Measurements from ENCODE around the gene ARHGAP5.

ARHGAP5 gene

GRCh38 chr14:32076278-32077080 lies 625 bp upstream of the ARHGAP5 start:
- peak; percentile 100 for DNase-seq (ENCODE audit: low read depth, low spot score)

- DNase-seq (ENCODE audit: low read depth, low spot score): peak; percentile 20
These were observed 1.1 kb downstream of the ARHGAP5 start for GRCh38 chr14:32078023-32078857.

DNA sequence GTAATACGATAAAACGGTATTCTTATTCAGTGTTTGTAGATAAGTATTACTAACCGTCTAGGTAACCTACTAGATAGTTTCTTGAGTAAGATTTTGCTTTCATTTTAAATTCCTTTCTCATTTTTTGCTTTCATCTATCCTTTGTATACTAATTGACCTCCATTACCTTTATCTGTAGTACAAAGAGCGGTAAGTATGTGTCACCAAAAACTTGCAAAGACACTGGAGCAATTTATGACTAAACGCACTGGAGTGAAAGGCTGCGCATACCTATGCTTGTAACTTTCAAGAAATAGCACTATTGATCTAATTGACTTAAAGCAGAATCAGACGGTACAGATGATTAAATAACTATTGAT lies 1.7 kb downstream of the ARHGAP5 start:
- DNase-seq (ENCODE audit: low read depth, low spot score): peak; percentile 46

GRCh38 chr14:32079264-32079663 lies 2.2 kb downstream of the ARHGAP5 start:
- no peak for DNase-seq (ENCODE audit: low read depth, low spot score)

- DNase-seq (ENCODE audit: low read depth, low spot score): peak; percentile 34
These were observed 3.0 kb downstream of the ARHGAP5 start for GRCh38 chr14:32080001-32080510.

DNA sequence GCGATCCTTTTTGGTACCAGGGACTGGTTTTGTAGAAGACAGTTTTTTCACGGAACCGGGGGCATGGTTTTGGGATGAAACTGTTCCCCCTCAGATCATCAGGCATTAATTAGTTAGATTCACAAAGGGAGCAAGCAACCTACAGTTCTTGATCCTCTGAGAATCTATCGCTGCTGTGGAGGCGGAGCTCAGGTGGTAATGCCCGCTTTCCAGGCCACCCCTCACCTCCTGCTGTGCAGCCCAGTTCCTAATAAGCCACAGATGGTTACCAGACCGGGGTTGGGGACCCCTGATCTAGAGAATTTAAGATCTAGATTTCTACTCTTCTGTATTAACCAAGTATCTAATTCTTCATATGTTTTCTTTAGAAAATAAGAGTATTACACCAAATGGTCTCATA lies 4.8 kb downstream of the ARHGAP5 start:
- no peak for DNase-seq (ENCODE audit: low read depth, low spot score)

- DNase-seq (ENCODE audit: low read depth, low spot score): no peak
These were observed 6.2 kb downstream of the ARHGAP5 start for GRCh38 chr14:32083315-32083624.

- no peak for DNase-seq (ENCODE audit: low read depth, low spot score)
These were observed 6.7 kb downstream of the ARHGAP5 start for GRCh38 chr14:32083789-32084188.

DNA sequence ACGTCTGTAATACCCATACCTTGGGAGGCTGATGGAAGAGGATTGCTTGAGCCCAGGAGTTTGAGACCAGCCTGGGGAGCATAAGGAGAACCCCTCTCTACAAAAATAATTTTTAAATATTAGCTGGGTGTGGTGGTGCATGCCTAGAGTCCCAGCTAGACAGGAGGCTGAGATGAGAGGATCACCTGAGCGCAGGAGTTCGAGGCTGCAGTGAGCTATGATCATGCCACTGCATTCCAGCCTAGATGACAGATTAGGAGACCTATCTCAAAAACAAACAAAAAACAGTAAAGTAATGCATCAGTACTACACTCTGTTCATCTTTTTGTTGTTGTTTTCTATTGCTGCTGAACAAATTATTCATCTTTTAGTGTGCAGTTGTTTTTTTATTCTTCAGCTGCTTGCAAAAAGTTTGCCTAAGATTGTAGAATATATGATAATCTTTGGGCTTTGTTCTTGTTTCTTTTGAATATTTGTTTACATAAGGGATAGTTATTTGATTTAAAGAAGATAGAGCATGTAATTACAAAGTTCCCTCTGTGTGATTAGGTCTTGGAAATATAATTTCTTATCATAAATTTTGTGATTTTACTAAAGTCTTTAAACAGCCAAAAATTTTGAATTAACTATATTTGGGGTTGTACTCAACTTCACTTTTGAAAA lies 8.2 kb downstream of the ARHGAP5 start:
- no peak for DNase-seq (ENCODE audit: low read depth, low spot score)

GRCh38 chr14:32085845-32086383 lies 8.8 kb downstream of the ARHGAP5 start:
- DNase-seq (ENCODE audit: low read depth, low spot score): no peak

DNA sequence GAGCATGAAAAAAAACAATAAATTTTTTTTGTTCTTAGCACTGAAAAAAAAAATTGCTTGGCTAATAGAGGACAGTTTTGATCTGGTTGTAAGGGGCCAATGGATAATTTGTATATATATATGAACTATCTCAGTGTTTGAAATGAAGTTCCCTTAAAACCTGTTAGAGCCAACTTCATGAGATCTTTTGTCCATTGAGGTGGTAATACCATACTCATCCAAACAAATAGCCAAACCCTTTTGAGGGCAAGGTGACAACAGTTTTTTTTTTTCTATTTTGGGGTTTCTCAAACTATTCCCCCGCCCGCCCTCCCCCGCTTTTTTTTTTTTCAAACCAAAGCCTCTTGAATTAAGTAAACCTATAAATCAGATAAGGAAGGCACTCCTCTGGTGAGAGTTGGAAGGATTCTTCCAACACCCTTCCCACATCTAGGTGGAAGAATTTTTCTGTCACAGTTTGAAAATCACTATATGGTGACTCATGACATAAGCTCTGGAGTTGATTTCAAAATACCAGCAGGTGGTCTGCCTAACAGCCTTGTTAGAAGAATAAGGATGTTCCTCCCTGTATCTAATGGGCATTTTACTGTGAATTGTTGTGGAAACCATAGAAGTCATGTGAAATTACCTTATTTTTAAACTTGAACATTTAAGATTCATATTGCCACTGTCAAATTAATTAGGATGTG lies 10.2 kb downstream of the ARHGAP5 start:
- DNase-seq (ENCODE audit: low read depth, low spot score): peak; percentile 57

- DNase-seq (ENCODE audit: low read depth, low spot score): no peak
These were observed 10.8 kb downstream of the ARHGAP5 start for GRCh38 chr14:32087907-32088306.

GRCh38 chr14:32090686-32091085 lies 13.6 kb downstream of the ARHGAP5 start:
- no peak for DNase-seq (ENCODE audit: low read depth, low spot score)

- DNase-seq (ENCODE audit: low read depth, low spot score): no peak
These were observed 22.4 kb downstream of the ARHGAP5 start for GRCh38 chr14:32099473-32099872.

- DNase-seq (ENCODE audit: low read depth, low spot score): no peak
These were observed 23.1 kb downstream of the ARHGAP5 start for GRCh38 chr14:32100175-32100574.

- no peak for DNase-seq (ENCODE audit: low read depth, low spot score)
These were observed 25.2 kb downstream of the ARHGAP5 start for GRCh38 chr14:32102152-32102787.

GRCh38 chr14:32102968-32103367 lies 25.9 kb downstream of the ARHGAP5 start:
- no peak for DNase-seq (ENCODE audit: low read depth, low spot score)

DNA sequence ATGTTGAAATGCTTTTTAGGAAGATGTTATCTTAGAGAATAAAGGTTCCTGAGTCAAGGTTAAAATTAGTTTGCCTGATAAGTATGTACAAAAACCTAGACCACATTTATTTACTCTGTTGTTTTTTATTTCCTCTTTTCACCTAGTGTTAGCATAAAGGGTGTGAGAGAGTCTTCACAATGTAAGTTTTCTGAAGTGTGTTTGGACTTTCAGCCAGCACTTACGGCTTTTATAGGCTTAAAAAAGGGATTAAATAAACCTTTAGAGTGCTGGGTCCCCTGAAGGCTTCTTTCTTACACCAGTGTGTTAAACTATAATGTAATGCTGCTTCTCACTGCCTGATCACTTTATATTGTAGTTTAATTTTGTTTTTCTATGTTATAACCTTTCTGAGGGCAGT lies 27.2 kb downstream of the ARHGAP5 start:
- DNase-seq (ENCODE audit: low read depth, low spot score): no peak

- no peak for DNase-seq (ENCODE audit: low read depth, low spot score)
These were observed 27.7 kb downstream of the ARHGAP5 start for GRCh38 chr14:32104803-32105202.

GRCh38 chr14:32109676-32110547 lies 32.8 kb downstream of the ARHGAP5 start:
- peak; percentile 73 for DNase-seq (ENCODE audit: low read depth, low spot score)
